Measurements from ENCODE around the gene CMC1. TPM values are rescaled to one million over a fixed set of nuclear protein-coding genes. Genes with fewer than 3 reads are reported as not detected.

Gene CMC1
- total and polyA plus RNA-seq, 9 of the 15 experiments (the other 6 are each of a cell fraction or from before 2014, with no cell fraction given), result 15.9 to 74.6 (median 48.9) TPM

DNA sequence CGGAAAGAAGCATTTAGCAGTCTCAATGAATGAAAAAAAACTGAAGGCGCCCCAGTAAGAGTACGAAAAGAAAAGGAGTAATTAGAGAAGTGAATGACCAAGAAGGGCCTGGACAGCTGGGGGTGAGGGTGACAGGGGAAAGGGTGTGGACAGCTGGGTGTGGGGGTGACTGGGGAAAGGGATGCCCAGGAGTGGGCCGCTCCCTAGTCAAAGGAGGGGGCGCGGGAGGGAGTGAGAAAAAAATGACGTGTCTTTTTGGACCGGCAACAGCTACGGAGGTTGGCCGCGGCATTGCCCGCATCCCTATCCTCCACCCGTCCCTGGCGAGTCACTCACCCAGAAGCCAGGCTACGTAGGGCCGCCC, 106.8 kb downstream of the CMC1 start (continued):
- TF ChIP-seq ZNF655 (CRISPR knock-in tag; IDR thresholded peaks at IDR 0.05) (no peak), NR2C1 (IDR thresholded peaks at IDR 0.05) (no peak), NR2C1 (tag; IDR thresholded peaks at IDR 0.05) (no peak), ZNF551 (CRISPR knock-in tag; IDR thresholded peaks at IDR 0.05) (no peak), HDAC8 (tag; IDR thresholded peaks at IDR 0.05) (no peak), IFI16 (CRISPR knock-in tag; IDR thresholded peaks at IDR 0.05) (no peak), HDAC6 (IDR thresholded peaks at IDR 0.05; ENCODE audit: low read depth, low read length) (no peak), FOXJ3 (CRISPR knock-in tag; IDR thresholded peaks at IDR 0.05) (no peak), HBP1 (CRISPR knock-in tag; IDR thresholded peaks at IDR 0.05) (0 out of 2 replicates have a peak, but pooled peaks have one; percentile 63), CREB5 (CRISPR knock-in tag; IDR thresholded peaks at IDR 0.05) (no peak), FOXO4 (CRISPR knock-in tag; IDR thresholded peaks at IDR 0.05) (no peak), ARID4B (CRISPR knock-in tag; IDR thresholded peaks at IDR 0.05) (no peak), ATF7 (IDR thresholded peaks at IDR 0.05) (peak; percentile 29; the same call in 1 of the 2 replicates), CBFA2T3 (IDR thresholded peaks at IDR 0.05) (no peak), CHD2 (IDR thresholded peaks at IDR 0.05; ENCODE audit: low read depth, low read length) (no peak)
- TF ChIP-seq, protein P1, sequence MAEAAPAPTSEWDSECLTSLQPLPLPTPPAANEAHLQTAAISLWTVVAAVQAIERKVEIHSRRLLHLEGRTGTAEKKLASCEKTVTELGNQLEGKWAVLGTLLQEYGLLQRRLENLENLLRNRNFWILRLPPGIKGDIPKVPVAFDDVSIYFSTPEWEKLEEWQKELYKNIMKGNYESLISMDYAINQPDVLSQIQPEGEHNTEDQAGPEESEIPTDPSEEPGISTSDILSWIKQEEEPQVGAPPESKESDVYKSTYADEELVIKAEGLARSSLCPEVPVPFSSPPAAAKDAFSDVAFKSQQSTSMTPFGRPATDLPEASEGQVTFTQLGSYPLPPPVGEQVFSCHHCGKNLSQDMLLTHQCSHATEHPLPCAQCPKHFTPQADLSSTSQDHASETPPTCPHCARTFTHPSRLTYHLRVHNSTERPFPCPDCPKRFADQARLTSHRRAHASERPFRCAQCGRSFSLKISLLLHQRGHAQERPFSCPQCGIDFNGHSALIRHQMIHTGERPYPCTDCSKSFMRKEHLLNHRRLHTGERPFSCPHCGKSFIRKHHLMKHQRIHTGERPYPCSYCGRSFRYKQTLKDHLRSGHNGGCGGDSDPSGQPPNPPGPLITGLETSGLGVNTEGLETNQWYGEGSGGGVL (CRISPR knock-in tag; IDR thresholded peaks at IDR 0.05), result no peak
